ENCODE measurements around the gene MMP15. TPM values are rescaled to one million over a fixed set of nuclear protein-coding genes. Genes with fewer than 3 reads are reported as not detected.

Gene MMP15
- polyA plus RNA-seq, 1 donor, result 56.8 TPM

DNA sequence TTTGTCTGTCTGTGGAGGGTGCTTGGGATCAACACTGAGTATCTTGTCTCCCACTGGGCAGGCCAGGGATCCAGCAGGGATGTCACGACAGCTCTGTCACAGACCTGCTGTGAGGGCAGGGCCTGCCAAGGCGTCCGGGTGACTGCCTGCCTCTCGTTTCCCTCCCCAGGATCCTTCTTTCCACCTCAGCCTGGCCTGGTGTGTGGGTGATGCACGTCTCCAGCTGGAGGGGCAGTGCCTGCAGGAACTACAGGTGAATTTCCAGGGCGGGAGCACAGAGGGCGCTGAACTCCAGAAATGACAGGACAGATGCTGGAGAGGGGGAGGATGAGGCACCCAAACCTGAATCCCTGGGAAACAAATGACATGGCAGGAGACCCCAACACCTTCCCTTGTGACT is 6.8 kb upstream of the MMP15 start:
- no peak overlapping the region for H3K27ac ChIP-seq (ENCODE audit: low read length)
- peaks cover 14% of the 10 kb centered on the region for H3K4me1 ChIP-seq (ENCODE audit: control insufficient read depth, insufficient read depth, low read length)
- no CpG with 5 or more reads among the region's 7 CpGs for WGBS (ENCODE audit: insufficient coverage, low lambda C conversion rate)
- no peaks in the 10 kb centered on the region for H3K9me3 ChIP-seq (ENCODE audit: control insufficient read depth, low read depth, low read length)
- no peak overlapping the region for H3K4me3 ChIP-seq (ENCODE audit: low read length)
- H3K27me3 ChIP-seq (ENCODE audit: control insufficient read depth, insufficient read depth, low read length), result no peaks in the 10 kb centered on the region
- peaks cover 3% of the 10 kb centered on the region for H3K36me3 ChIP-seq (ENCODE audit: control insufficient read depth, insufficient read depth, low read length)
- no peak for DNase-seq

DNA sequence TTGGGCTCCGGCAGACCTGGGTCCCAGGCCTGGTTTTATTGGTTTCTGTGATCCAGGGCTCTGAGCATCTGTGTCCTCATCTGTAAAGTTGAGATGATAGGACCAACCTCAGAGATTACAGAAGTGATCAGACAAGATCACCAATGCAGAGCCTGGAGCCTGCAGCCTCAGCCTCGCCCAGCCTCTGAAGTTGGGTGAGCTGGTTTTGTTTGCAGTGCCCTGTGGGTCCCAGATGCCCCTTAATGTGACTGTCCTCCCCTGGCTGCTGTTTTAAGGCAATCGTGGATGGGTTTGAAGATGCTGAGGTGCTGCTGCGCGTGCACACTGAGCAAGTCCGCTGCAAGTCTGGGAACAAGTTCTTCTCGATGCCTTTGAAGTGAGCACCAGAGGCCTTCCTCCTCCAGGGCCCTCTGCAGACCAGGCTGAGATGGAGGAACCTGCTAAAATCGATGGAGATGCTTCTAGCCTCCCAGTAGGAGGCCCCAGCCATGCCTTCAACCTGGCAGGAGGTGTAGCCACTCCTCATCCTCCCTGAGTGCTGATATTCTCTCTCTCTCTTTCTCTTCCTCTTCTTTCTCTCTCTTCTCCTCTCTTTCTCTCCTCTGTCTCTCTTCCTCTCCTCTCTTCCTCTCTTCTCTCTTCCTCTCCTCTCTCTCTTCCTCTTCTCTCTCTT is 5.6 kb upstream of the MMP15 start:
- Histone ChIP-seq H3K9me3 (ENCODE audit: control insufficient read depth, low read depth, low read length) (no peaks in the 10 kb centered on the region), H3K27ac (ENCODE audit: low read length) (no peak overlapping the region), H3K4me1 (ENCODE audit: control insufficient read depth, insufficient read depth, low read length) (peaks cover 20% of the 10 kb centered on the region), H3K4me3 (ENCODE audit: low read length) (no peak overlapping the region), H3K36me3 (ENCODE audit: control insufficient read depth, insufficient read depth, low read length) (peaks cover 3% of the 10 kb centered on the region), H3K27me3 (ENCODE audit: control insufficient read depth, insufficient read depth, low read length) (no peaks in the 10 kb centered on the region)
- no CpG with 5 or more reads among the region's 8 CpGs for WGBS (ENCODE audit: insufficient coverage, low lambda C conversion rate)
- DNase-seq, result no peak

DNA sequence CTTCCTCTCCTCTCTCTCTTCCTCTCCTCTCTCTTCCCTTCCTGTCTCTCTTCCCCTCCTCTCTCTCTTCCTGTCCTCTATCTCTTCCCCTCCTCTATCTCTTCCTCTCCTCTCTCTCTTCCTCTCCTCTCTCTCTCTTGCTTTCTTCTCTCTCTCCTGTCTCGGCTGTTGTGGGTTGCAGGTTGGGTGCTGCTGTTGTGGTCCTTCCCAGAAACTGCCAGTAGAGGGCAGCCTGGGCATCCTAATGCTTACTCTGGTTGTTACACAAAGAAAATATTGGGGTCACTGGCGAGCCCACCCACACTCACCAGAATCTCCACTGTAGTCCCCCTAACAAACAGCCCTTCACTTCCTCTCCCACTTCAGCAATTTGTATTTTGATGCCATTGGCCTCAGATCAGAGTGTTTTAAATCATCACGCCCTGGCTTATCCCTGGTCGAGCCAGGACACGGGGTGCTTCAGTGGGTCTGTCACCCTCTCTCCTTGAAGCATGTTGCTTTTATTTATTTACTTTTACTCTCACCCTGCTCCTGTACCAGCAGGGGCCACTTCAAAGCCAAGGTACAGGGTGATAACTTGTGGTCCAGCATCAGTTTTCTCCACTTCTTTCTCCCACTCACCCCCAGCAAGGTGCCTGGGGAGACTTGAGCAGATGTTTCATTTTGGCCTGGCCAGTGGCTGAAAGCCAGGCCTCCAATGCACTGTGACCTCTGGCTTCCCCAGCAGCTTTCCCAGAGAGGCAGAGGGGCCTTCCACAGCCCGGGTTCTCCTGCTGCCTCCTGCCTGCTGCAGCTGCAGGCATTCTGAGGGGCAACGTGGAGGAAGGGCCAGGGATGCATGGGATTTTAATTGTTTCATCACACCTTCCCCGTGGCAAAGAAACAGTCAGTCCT is 4.7 kb upstream of the MMP15 start:
- Histone ChIP-seq H3K36me3 (ENCODE audit: control insufficient read depth, insufficient read depth, low read length) (peaks cover 3% of the 10 kb centered on the region), H3K4me3 (ENCODE audit: low read length) (no peak overlapping the region), H3K4me1 (ENCODE audit: control insufficient read depth, insufficient read depth, low read length) (peaks cover 20% of the 10 kb centered on the region), H3K27ac (ENCODE audit: low read length) (no peak overlapping the region), H3K27me3 (ENCODE audit: control insufficient read depth, insufficient read depth, low read length) (no peaks in the 10 kb centered on the region), H3K9me3 (ENCODE audit: control insufficient read depth, low read depth, low read length) (no peaks in the 10 kb centered on the region)
- DNase-seq, result no peak
- 100% methylated on average over 2 of the region's 8 CpGs for WGBS (ENCODE audit: insufficient coverage, low lambda C conversion rate)

DNA sequence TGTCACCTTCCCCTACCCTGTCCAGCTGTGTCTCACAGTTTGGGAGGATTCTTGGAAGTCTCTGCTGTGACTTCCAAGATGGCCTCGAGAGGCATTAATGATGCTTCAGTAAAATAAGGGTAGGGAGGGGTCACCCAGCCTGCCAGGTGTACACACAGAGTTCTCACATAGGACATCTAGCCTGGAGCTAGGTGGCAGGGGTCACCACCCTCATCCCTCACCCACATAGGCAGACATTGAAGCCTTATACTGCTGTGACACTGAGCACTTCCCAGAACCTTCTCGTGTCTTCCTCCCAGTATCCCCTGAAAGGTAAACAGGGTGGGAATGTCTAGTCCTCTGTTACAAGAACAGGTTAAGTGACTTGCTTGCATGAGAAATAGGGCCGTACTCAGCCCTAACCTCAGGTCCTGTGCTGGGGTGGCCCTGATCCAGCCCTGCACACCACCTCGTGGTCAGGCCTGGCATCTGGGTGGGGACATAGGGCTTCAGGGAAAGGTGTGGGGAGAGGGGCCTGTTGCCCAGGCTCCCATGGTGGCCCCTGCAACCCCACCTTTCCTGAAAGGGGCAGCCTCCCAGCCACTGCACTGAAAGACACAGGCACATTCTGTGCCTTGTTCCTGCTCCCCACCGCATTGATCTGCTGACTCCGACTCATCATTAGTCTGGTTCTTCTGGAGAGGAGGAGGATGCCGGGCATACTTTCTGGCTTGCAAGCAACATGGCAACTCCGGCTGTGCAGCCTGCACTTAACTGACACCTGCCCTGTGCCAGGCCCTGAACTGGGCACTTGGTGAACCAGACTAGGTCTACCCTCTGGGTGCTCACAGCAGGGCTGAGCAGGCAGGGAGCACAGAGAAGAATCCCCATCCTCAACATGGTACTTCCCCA is 3.6 kb upstream of the MMP15 start:
- Histone ChIP-seq H3K27ac (ENCODE audit: low read length) (peak overlapping the region; percentile 1), H3K4me3 (ENCODE audit: low read length) (no peak overlapping the region), H3K36me3 (ENCODE audit: control insufficient read depth, insufficient read depth, low read length) (peaks cover 3% of the 10 kb centered on the region), H3K4me1 (ENCODE audit: control insufficient read depth, insufficient read depth, low read length) (peaks cover 20% of the 10 kb centered on the region), H3K27me3 (ENCODE audit: control insufficient read depth, insufficient read depth, low read length) (no peaks in the 10 kb centered on the region), H3K9me3 (ENCODE audit: control insufficient read depth, low read depth, low read length) (no peaks in the 10 kb centered on the region)
- DNase-seq, result no peak
- WGBS (ENCODE audit: insufficient coverage, low lambda C conversion rate), result no CpG with 5 or more reads among the region's 8 CpGs

DNA sequence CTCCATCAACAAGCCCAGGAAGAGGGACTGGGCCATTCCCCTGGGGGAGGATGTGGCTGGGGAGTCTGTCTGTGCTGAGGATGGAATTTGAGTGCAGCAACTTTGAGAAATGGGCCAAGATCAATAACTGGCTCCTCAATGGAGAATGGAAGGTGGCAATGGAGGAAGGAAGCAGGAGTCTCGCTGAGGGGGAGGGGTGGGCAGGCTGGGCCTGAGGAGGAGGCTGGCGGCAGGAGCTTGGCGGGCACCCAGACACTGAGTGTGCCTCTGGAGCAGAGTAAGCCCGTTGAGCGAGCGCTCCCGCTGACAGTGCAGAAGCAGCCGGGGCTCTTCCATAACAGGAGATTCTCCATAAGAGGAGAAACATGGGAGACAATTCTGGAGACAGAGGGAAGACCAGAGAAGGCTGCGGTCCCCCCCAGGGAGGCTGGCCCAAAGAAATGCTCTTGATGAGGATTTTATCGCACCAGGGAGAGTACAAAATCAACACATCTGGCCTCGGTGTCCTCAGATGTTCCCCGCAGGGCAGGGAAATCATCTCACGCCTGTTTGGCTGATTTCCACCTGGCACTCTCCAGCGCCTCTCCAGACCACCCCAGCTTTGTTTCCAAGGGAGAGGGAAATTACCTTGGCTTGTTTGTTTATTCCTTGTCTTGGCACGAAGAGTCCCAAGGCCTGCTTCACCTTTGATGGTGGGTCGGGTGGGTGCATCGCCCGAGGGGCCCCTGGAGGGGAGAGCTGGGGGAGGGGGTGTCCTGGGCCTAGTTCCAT is 2.8 kb upstream of the MMP15 start:
- H3K27me3 ChIP-seq (ENCODE audit: control insufficient read depth, insufficient read depth, low read length), result no peaks in the 10 kb centered on the region
- H3K4me3 ChIP-seq (ENCODE audit: low read length), result no peak overlapping the region
- no peaks in the 10 kb centered on the region for H3K9me3 ChIP-seq (ENCODE audit: control insufficient read depth, low read depth, low read length)
- peak overlapping the region; percentile 1 for H3K27ac ChIP-seq (ENCODE audit: low read length)
- peaks cover 3% of the 10 kb centered on the region for H3K36me3 ChIP-seq (ENCODE audit: control insufficient read depth, insufficient read depth, low read length)
- DNase-seq, result peak in 1 of 2 donors; percentile 55
- no CpG with 5 or more reads among the region's 18 CpGs for WGBS (ENCODE audit: insufficient coverage, low lambda C conversion rate)
- peaks cover 21% of the 10 kb centered on the region for H3K4me1 ChIP-seq (ENCODE audit: control insufficient read depth, insufficient read depth, low read length)

DNA sequence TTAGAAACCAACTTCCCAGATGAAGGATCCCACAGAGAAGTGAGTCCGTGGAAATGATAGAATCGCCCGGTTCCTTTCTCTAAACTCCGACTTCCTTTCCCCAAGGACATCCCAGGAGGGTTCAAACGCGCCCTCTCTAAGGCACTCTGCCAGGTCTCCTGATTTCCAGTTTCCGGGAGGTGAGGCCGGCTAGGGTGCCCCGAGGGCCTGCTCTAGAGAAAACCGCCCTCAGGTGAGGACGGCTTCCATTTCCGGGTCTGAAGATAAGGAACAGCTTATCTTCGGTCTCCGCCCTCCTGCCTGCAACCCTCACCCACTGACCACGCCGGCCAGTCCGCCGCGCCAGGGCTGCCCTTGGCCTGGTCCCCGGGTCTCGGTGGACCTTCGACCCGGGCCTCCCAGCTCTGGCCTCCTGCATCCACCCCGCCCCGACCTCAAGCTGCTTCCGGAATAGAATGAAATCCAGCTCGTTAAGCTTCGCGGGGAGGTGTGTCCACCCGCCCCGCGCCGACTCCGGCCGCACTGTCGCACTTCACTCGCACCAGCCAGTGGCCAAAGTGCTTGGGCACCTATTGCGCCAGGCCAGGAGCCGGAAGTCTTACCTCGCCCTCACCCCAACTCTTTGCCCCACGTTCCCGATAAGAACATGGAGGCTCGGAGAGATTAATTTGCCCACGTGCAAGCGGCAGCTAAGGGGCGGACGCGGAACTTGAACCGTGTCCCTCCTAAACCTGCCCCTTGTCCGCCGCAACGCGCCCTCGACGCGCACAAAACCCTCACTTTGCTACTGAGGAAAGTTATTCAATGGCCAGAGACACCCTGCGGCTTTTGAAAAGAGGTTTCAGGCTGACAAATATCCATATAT is 836 bp upstream of the MMP15 start:
- peak overlapping the region; percentile 92 for H3K4me3 ChIP-seq (ENCODE audit: low read length)
- peak overlapping the region; percentile 94 for H3K27ac ChIP-seq (ENCODE audit: low read length)
- H3K36me3 ChIP-seq (ENCODE audit: control insufficient read depth, insufficient read depth, low read length), result peaks cover 5% of the 10 kb centered on the region
- peak; percentile 89 to 96 for DNase-seq
- H3K4me1 ChIP-seq (ENCODE audit: control insufficient read depth, insufficient read depth, low read length), result peaks cover 38% of the 10 kb centered on the region
- H3K27me3 ChIP-seq (ENCODE audit: control insufficient read depth, insufficient read depth, low read length), result no peaks in the 10 kb centered on the region
- no CpG with 5 or more reads among the region's 57 CpGs for WGBS (ENCODE audit: insufficient coverage, low lambda C conversion rate)
- no peaks in the 10 kb centered on the region for H3K9me3 ChIP-seq (ENCODE audit: control insufficient read depth, low read depth, low read length)

DNA sequence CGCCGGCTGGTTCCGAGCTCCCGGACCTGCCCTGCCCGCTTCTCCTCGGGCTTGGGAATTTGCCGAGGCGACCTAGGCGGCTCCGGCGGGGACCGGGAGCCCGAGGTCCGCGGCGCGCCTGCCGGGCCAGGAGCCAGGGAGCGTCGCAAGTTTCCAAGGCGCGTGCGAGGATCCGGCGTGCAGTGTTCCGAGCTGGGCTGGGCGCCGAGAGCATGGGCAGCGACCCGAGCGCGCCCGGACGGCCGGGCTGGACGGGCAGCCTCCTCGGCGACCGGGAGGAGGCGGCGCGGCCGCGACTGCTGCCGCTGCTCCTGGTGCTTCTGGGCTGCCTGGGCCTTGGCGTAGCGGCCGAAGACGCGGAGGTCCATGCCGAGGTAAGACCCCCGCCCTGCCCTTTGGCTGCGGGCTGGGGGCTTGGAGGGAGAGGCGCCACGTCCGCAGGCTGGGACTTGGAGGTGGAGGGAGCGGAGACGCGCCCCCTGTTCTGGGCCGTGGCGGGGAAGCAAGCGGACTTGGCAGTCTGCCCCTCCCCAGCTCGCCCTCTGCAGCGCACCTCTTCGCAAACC is 668 bp downstream of the MMP15 start:
- Histone ChIP-seq H3K27ac (ENCODE audit: low read length) (peak overlapping the region; percentile 65), H3K27me3 (ENCODE audit: control insufficient read depth, insufficient read depth, low read length) (no peaks in the 10 kb centered on the region), H3K4me1 (ENCODE audit: control insufficient read depth, insufficient read depth, low read length) (peaks cover 38% of the 10 kb centered on the region), H3K4me3 (ENCODE audit: low read length) (peak overlapping the region; percentile 92), H3K9me3 (ENCODE audit: control insufficient read depth, low read depth, low read length) (no peaks in the 10 kb centered on the region), H3K36me3 (ENCODE audit: control insufficient read depth, insufficient read depth, low read length) (peaks cover 13% of the 10 kb centered on the region)
- DNase-seq, result peak in 1 of 2 donors; percentile 66
- no CpG with 5 or more reads among the region's 65 CpGs for WGBS (ENCODE audit: insufficient coverage, low lambda C conversion rate)

DNA sequence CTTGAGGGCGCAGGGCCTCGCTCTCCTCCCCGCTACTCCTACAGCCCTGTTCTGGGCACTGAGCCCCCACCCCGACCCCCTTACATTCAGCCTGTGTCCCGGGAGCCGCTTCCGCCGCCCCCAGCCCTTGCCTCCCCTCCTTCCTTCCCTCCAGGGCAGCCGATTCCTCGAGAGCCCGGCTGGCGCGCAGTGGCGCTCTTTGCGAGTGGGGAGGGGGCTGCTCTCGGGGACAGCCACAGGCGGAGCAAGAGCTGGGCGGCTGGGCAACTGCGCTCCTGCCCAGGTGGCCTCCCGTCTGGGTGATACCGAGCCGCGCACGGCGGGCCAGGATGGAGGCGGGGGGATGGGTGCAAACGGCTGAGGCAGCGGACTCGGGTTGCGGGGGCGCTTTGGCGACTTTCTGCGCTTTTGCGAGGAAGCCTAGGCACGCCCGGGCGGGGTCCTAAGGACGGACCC is 1.2 kb downstream of the MMP15 start:
- Histone ChIP-seq H3K36me3 (ENCODE audit: control insufficient read depth, insufficient read depth, low read length) (peaks cover 13% of the 10 kb centered on the region), H3K4me3 (ENCODE audit: low read length) (peak overlapping the region; percentile 92), H3K27ac (ENCODE audit: low read length) (peak overlapping the region; percentile 65), H3K27me3 (ENCODE audit: control insufficient read depth, insufficient read depth, low read length) (no peaks in the 10 kb centered on the region), H3K9me3 (ENCODE audit: control insufficient read depth, low read depth, low read length) (no peaks in the 10 kb centered on the region), H3K4me1 (ENCODE audit: control insufficient read depth, insufficient read depth, low read length) (peaks cover 38% of the 10 kb centered on the region)
- WGBS (ENCODE audit: insufficient coverage, low lambda C conversion rate), result no CpG with 5 or more reads among the region's 38 CpGs
- DNase-seq, result no peak
